ENCODE data around the gene NGEF.

The NGEF gene

DNA sequence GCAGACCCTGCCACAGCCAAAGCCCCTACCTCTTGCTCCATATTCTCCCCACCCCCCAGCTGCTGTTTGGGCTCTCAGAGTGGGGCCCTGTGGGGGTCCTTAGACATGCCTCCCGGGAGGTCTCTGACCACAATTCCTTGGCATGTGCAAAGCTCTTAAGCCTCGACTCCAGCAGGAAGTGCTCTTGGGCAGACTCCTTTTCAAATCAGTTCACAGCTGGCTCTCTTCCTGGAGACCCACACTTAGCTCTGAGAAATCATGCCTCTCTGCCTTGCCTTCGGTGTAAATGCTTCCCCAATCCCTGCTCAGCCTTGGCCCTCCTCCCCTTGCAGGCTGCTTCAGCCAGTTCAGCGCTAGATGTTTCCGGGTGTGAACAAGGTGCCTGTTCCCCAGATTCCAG is 46.9 kb downstream of the NGEF start:
- no peak for DNase-seq (ENCODE audit: low read depth)

DNA sequence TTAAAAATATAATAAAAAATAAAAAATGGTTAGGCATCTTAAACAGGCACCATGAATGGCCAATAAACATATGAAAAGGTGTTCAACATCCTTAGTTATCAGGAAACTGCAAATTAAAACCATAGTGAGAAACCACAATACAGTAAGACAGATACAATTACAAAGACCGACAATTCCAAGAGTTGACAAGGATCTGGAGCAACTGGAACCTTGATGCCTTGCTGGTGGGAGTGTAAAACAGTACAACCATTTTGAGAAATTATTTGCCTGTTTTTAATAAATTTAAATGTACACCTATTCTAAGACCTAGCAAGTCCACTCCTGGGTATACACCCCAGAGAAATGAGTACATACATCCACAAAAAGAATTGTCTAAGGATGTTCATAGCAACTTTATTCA is 49.1 kb downstream of the NGEF start:
- DNase-seq (ENCODE audit: low read depth) = no peak

DNA sequence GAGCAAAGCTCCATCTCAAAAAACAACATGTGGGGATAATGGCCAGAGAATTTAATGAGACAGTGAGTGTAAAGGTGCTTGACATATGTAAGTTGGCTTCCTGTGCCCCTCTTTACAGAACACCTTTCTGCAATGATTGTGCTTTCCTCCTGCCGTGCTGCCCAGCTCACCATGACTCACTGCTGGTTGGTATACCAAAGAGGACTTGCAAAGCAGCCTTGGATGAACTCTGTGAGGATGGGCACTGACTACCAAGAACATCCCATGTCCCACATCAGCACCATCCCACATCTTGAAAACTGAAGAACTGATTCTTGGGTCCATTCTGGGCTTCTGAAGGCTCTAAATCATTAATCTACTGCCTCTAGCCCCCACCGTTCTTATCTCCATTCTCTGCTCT is 52.2 kb downstream of the NGEF start:
- no peak for DNase-seq (ENCODE audit: low read depth)

DNA sequence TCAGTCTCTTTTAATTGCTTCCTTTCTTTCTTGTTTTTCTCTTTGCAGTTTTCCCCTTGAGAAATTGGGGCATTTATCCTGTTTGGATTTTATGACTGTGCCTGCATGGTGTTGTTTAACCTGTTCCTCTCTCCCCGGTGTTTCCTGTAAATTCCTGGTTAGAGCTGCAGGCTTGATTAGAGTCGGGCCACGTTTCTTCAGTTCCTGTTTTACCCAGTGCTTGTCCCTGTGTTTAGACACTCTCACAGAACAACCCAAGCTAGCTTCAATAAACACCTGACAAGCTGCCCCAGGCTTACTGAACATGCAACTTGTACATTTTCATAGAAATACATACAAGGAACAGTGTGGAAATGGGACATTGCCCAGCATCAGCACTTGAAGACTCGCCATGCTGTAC is 53.9 kb downstream of the NGEF start:
- no peak for DNase-seq (ENCODE audit: low read depth)

DNA sequence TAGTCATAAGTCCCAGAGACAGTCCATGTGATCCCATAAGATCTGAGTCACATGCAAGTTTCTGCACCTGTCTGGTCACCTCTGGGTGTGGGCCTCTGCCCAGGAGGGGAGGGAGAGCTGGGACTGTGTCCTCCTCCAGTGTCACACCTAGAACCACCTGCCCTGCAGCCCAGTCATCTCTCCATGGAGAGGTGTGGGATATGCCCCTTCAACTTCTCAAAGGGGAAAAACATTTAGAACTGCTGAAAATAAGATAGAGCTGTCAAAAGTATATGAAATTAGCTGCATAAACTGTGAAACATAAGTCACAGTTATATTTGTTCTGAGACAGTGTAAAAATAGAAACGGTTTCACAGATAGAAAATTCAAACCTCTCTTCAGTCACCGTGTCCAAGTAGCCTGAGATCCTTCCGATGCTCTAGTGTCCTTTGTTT is 55.4 kb downstream of the NGEF start:
- DNase-seq (ENCODE audit: low read depth) = no peak

DNA sequence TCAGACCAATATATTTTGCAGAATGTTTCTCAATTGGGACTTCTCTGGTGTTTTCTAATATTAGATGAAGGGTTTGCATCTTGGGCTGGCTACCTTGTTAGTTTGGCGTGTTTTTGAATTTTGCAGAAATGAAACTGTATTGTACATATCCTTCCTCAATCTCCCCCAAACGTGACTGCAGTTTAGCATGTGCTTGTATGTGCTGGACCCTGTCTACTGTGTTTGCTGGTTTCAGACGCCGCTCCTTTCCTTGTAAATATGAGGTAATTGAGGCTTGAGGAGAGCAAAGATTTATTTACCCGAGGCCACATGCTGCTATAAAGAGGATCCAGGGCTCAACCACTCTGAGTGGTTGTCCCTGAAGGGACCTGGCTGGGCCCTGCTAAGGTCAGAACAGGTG is 57.2 kb downstream of the NGEF start:
- no peak for DNase-seq (ENCODE audit: low read depth)

DNA sequence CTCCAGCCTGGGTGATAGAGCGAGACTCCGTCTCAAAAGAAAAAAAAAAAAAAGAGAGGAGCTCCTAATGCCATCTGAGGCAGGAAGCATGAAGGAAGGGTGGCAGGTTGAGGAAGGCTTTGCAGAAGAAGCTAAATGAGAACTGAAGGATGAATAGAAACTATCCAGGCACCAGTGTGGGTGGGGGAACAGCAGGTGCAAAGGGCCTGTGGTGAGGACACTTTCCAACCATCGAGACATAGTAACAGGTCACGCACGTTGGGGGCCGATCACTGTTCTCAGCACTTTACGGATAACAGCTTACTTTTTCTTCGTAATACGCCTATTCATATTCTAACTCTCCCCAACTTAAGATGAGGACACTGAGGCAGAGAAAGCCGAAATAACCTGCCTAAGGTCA is 58.4 kb downstream of the NGEF start:
- no peak for DNase-seq (ENCODE audit: low read depth)

DNA sequence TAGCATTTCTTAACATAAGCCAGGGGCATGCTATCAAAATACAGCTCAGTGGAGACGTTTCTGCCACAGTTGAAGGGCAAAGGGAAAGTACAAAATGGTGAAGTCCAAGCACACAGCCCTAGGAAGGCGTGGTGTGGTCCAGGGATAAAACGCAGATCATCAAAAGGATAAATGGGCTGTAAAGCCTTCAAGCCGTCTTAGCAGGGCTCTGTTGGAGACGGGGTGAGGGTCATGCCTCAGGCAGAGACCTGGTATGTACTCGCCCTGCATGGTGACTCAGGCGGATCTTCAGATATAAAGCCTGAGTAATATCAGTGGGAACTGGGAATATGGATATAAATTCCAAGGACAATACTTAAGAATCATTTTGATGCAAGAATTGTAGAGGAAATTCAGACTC is 61.2 kb downstream of the NGEF start:
- no peak for DNase-seq (ENCODE audit: low read depth)

DNA sequence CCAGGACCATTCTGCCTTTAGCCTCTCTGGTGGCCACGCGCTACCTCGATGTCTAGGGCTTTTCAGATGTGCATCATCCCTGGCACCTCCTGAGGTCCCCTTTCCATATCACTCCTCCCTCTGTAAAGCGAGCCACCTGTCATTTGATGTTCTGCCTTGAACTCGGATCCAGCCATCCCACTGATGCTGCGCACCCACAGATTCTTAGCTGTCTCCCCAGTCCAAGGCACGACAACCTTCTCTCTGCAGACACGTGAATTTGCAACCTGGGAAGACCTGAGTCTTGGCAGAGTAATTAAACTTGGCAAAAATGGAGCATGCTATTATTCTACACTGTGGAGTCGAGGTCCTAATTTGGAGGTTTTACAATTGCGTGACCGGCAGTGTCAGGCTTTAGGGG is 61.9 kb downstream of the NGEF start:
- no peak for DNase-seq (ENCODE audit: low read depth)

DNA sequence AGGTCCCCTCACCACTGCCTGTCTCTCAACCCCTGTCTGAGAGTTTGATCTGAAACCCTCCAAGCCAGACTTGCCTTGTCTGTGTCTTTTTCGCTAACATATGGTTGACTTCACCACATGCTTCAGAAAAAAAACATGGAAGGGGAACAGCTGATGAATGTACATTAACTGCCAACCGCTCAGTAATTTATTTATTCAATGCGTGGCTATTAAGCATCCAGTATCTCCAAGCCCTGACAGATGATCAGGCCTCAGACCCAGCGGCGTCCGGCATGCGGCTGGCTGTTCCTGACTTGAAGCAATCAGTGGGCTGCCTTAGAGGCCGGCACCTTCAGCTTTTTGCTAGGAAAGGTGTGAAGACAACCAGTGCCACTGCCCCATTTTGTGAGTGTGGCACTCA is 62.3 kb downstream of the NGEF start:
- no peak for DNase-seq (ENCODE audit: low read depth)

DNA sequence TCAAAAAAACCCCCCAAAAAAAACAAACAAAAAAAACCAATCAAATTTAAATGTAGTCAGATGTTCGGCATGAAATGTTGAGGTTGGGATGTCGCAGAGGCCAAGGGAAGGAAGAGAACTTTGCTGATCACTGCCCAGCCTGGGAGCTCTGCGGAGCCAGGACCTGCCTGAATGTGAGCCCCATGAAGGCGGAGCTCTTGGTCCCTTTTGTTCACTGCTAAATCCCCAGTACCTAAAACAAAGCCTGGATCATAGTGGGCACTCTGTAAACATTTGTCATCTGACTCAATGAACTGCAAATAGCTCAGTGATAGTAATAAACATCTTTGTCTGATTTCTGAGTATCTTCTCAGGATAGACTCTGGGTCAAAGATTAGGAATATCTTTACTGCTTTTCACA is 64.0 kb downstream of the NGEF start:
- no peak for DNase-seq (ENCODE audit: low read depth)

DNA sequence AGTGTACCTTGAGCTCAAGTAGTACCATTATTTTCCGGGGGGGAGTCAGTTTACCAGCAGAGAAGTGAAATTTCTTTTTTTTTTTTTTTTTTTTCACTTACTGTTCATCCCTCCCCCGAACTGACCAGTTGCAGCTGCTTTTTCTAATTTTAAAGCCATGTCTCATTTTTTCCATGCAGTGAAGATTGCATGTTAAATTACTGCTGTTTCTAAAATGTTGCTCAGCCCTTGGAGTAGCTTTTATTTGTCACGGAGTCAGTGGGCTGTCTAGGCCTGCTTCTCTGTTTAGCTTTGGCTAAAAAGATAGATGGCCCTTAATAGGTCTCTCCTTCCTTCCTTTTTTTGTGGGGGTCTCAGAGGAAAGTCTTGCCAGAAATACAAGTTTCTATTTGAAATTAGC is 70.2 kb downstream of the NGEF start:
- no peak for DNase-seq (ENCODE audit: low read depth)

DNA sequence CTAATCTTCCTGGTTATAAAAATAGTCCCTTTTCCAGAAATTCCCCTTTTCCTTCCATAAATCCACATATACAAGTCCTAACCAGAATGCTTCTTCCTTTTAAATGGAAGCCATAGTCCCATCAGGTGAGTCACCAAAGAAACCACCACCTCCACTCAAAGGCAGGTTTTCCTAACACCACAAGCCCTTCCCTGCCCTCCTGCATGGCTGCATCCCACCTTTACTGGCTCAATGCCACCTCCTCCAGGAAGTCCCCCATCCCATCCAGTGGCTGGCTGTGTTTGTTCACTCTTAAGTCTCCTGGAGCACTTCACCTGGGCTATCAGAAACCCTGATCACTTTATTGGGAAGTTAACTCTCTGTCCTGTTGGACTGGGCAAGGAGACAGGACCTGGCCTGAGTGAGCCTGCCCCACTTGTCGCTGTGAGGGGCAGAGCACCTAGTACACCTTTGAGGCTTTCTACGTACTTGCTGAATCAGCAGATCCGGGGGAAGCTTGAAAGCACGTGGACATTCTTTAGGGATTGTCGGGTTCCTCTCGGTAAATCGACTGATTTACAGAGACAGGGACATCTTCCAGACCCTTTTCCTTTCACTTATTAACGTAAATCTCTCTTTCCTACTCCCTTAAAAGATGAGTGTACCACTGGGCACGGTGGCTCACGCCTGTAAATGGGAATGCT is 71.0 kb downstream of the NGEF start:
- no peak for DNase-seq (ENCODE audit: low read depth)

DNA sequence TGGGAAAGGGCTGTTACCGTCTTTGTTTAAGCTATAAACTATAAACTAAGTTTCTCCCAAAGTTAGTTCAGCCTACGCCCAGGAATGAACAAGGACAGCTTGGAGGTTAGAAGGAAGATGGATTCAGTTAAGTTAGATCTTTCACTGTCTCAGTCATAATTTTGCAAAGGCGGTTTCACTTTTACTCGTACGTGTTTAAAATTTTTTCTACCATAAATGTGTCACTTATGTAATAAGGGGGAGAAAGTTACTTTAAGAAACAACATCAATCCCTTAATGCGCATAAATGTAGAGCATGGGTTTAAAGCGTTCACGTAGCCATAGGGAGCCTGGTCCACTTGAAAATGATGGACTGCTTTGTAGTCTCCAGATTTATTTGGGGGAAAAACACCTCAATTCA is 71.7 kb downstream of the NGEF start:
- DNase-seq (ENCODE audit: low read depth) = no peak

DNA sequence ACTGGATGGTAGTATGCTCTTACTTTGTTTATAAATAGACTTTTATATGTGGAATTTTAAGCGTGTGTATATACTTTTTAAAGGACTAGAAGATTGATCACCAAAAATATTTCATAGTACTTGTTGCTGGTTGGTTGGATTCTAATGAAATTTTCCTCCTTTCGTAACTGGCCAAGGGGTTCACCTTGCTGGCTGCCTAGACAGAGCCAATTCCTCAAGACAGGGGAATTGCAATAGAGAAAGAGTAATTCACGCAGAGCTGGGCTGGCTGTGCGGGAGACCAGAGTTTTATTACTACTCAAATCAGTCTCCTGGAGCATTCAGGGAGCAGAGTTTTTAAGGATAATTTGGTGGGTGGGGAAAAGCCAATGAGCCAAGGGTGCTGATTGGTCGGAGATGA is 72.3 kb downstream of the NGEF start:
- no peak for DNase-seq (ENCODE audit: low read depth)

DNA sequence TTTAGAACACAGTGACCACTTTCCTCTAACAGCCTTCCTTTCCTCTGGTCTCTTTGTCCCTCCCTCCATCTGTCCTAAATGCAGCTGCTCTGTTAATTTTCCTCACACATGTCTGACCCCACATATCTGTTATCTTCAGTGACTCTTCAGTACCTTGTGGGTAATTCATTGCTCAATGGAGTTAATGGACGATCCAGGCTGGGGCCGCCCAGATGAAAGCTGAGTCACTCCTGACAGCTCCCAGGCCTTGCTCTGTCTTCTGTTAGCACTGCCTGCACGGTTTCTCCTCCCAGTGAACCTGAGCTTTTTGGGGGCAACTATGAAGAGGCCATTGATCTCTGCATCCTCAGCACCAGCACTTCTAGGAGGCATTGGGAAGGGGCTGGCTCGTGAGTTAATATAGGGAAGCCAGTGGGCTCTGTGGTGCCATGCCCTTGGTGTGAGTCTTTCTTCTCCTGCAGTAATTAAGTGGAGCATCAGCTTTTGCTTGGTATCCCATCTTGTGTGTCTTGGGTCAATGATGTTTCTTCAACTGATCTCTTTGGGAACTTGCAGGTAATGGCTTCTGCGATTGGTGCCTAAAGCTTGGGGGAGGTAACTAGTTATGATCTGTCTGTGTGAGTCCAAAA is 75.7 kb downstream of the NGEF start:
- DNase-seq (ENCODE audit: low read depth) = no peak

DNA sequence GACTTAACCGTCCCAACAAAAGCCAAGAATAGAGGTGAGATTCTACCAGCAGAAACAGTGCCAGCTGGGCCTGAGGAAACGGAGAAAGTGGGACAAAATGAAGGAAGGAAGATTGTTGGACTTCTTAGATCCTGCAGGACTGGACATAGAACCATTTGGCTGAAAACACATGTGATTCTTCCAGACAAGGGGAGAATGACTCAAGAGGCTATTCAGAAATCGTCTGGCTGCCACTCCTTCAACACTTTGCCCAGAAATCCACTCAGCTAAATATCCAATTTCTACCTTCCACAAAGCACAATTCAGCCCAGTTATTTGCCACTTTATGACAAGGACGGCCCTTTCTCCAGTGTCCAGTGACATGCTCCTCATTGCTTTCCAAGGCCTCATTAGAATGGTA is 81.4 kb downstream of the NGEF start:
- DNase-seq (ENCODE audit: low read depth) = no peak

DNA sequence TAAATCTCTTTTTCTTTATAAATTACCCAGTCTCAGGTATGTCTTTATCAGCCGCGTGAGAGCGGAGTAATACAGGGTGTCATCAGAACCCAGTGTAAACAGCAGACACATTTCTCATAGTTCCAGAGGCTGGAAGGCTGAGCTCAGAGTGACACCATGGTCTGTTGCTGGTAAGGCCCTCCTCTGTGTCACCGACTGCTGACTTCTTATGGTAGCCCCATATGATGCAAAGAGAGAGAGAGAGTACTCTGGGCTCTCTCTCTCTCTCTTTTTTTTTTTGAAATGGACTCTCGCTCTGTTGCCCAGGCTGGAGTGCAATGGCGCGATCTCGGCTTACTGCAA is 83.0 kb downstream of the NGEF start:
- DNase-seq (ENCODE audit: low read depth) = no peak

DNA sequence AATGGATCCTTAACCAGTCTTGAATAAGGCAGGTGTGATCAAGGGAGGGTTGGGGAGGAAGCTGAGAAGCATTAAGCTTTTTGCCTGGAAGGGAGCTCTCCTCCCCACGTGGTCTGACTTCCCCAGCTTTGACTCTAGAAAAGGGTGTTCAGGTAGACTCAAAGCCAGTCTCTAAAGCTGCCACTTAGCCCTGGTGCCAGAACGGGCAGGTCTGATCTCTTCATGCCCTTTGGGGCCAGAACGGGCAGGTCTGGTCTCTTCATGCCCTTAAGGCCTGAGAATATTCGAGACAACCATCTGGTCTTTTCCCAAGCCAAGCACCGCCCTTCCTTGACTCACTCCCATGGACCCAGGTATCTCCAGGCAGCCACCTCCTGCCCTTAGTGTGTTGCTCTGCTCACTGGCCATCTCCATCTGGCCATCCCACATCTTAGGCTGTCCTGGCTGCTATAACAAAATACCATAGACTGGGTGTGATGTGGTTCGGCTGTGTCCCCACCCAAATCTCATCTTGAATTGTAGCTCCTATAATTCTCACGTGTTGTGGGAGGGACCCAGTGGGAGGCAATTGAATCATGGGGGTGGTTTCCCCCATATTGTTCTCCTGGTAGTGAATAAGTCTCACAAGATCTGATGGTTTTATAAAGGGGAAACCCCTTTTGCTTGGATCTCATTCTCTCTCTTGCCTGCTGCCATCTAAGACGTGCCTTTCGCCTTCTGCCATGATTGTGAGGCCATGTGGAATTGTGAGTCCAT is 83.6 kb downstream of the NGEF start:
- DNase-seq (ENCODE audit: low read depth) = no peak

DNA sequence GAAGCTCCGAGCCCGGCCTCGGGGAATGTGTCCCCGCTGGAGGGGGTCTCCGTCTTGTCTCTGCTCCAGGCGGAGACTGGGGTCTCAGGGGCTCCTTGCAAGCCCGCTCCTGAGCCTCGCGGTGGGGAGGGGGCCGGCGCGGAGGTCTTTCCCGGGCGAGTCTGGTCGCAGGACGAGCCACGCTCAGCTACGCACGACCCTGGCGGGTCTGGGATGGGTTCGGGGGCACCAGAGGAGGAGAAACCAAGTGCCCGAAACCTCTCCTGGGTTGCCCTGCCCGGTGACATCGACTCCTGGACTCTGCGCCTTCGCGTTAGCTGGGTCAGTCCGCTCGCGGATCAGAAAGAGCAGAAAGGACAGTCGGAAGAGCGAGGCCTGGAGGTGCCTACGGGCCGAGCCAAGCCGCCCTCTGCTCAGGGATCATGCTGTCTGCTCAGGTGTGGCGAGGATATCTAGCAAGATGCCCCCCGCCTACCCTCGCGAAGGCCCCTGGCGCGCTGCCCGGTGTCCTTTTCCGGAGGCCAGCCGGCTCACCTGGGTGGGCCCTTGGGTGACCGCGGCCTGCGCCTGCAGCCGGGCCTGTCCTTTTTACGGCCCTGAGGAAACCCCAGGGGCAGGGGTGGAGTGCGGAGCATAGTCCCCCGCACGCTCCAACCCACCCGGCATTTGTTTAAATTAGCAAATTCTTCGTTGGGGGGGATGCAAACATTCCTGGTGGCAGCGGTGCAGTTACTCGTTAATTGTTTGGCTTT is 84.3 kb downstream of the NGEF start:
- no peak for DNase-seq (ENCODE audit: low read depth)

DNA sequence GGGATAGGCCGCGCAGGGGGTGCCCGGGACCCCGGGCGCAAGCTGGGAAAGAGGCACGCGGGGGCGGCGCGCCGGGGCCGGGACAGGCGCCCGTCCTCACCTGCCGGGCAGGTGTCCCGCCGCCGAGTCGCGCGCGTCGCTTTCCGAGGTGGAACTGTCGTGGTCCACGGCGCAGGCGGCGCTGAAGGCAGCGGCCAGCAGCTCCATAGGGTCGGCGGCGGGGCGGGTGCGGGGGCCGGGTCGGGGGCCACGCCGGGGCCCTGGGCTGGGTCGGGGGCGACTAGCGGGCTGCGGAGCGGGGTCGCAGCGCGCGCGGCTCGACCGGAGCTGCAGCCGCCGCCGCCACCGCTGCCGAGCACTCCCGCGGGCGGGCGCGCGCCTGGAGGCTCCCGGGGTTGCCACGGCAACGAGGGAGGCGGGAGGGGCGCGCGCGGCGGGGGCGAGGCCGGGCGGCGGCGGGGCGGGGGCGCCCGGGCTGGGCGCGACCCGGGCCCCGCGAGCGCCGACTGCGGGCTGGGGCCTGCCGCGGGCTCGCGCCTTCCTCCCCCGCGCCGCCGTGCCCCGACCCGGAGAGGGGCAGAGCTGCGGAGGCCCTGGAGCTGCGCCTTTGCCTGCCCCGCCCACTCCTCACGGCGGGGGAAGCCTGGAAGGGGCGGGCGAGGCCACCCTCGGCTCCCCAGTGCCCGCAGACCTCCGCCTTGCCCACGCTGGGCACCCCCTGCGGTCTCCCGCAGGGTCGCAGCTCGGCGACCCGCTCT is 85.1 kb downstream of the NGEF start:
- DNase-seq (ENCODE audit: low read depth) = no peak

Data from stimulated activated CD8-positive, alpha-beta memory T cell treated with anti-CD3 and anti-CD28 coated beads, Interleukin-4, amount 100 ng/mL, for 24 hours (primary cell).